Loucy (cell line): Measurements from ENCODE around the gene LRRC63.

Source experiments
- H2AFZ ChIP-seq: fragments of 200-600 bp; sonication (generic); 2 replicates; pipeline ENCODE4 v1.6.0; 2016; ENCODE audit warnings: antibody characterized with exemption, mild to moderate bottlenecking, low read length, moderate library complexity
- H3F3A ChIP-seq: fragments of 200-600 bp; 2 replicates; pipeline ENCODE4 v1.6.0; 2016; ENCODE audit warnings: antibody characterized with exemption, low read depth, mild to moderate bottlenecking
- H3K27me3 ChIP-seq: fragments of 200-600 bp; sonication (generic); 2 replicates; pipeline ENCODE4 v1.6.1; 2014; ENCODE audit warnings: low read length, mild to moderate bottlenecking; ENCODE audit not compliant: insufficient read depth, poor library complexity, severe bottlenecking
- H3K36me3 ChIP-seq: fragments of 200-600 bp; sonication (generic); 2 replicates; pipeline ENCODE4 v1.6.1; 2016; ENCODE audit warnings: low read length; ENCODE audit not compliant: insufficient read depth
- H3K4me1 ChIP-seq: fragments of 200-600 bp; sonication (generic); 2 replicates; pipeline ENCODE4 v1.5.1; 2014; ENCODE audit warnings: low read length, mild to moderate bottlenecking; ENCODE audit not compliant: insufficient read depth, poor library complexity, severe bottlenecking
- H3K4me2 ChIP-seq: fragments of 200-600 bp; sonication (generic); 2 replicates; pipeline ENCODE4 v1.6.0; 2014; ENCODE audit warnings: antibody characterized with exemption, low read length, low read depth, mild to moderate bottlenecking; ENCODE audit not compliant: poor library complexity, severe bottlenecking
- H3K4me3 ChIP-seq: fragments of 200-600 bp; sonication (generic); 2 replicates; pipeline ENCODE4 v1.5.1; 2014; ENCODE audit warnings: low read length, mild to moderate bottlenecking, mixed read lengths; ENCODE audit not compliant: poor library complexity, severe bottlenecking
- H3K79me2 ChIP-seq: fragments of 200-600 bp; sonication (generic); 2 replicates; pipeline ENCODE4 v1.6.1; 2014; ENCODE audit warnings: low read length; ENCODE audit not compliant: insufficient read depth
- H3K9ac ChIP-seq: fragments of 200-600 bp; sonication (generic); 2 replicates; pipeline ENCODE4 v1.6.0; 2014; ENCODE audit warnings: mild to moderate bottlenecking, low read depth, low read length, moderate library complexity; ENCODE audit not compliant: poor library complexity, severe bottlenecking
- H3K9me2 ChIP-seq: fragments of 200-600 bp; sonication (generic); replicated peaks from 2 replicates; pipeline ENCODE4 v1.6.1; 2016; ENCODE audit warnings: low read depth, low read length, mixed read lengths
- H3K9me3 ChIP-seq: fragments of 200-600 bp; sonication (generic); 2 replicates; pipeline ENCODE4 v1.6.1; 2014; ENCODE audit warnings: mild to moderate bottlenecking, antibody characterized with exemption, low read length, low read depth; ENCODE audit not compliant: insufficient read depth
- H4K20me1 ChIP-seq: fragments of 200-600 bp; sonication (generic); 2 replicates; pipeline ENCODE4 v1.6.0; 2014; ENCODE audit warnings: antibody characterized with exemption, low read length, mild to moderate bottlenecking; ENCODE audit not compliant: insufficient read depth, poor library complexity, severe bottlenecking
- CTCF ChIP-seq: fragments of 200-600 bp; sonication (generic); conservative IDR thresholded peaks from 2 replicates; pipeline ENCODE4 v1.5.1; 2014; ENCODE audit warnings: mild to moderate bottlenecking, antibody characterized with exemption, low read length
- EZH2phosphoT487 ChIP-seq: fragments of 200-600 bp; IDR thresholded peaks from 2 replicates; pipeline ENCODE4 v1.6.1; 2018; ENCODE audit warnings: antibody characterized with exemption, mild to moderate bottlenecking, moderate library complexity, borderline replicate concordance

The LRRC63 gene

GRCh38 chr13:46181840-46182490 is 29.8 kb upstream of the LRRC63 start, which contains the start of gene LCP1:
Gene LCP1 (minus strand): TSS chr13:46182177. CDS start chr13:46159662, 22,515 bp downstream.
- no peaks in the 10 kb centered on the region for H3K27me3 ChIP-seq
- H3K79me2 ChIP-seq = peaks cover 67% of the 10 kb centered on the region
- peak within 1 kb of the TSS; percentile 98 for H3K4me2 ChIP-seq
- peaks cover 42% of the 10 kb centered on the region for H4K20me1 ChIP-seq
- no peaks in the 10 kb centered on the region for H3K36me3 ChIP-seq
- H3K4me3 ChIP-seq = peak within 1 kb of the TSS; percentile 86
- peak within 1 kb of the TSS; percentile 93 for H3K9ac ChIP-seq
- no peaks in the 10 kb centered on the region for H3K9me2 ChIP-seq
- peaks cover 51% of the 10 kb centered on the region for H3K4me1 ChIP-seq
- H3K9me3 ChIP-seq = no peaks in the 10 kb centered on the region
- peaks cover 13% of the 10 kb centered on the region; the same call in 1 of the 2 replicates for H3F3A ChIP-seq
- no peak for TF ChIP-seq CTCF
- TF ChIP-seq EZH2phosphoT487 = no peak
- peak within 1 kb of the TSS; percentile 44; the same call in 1 of the 2 replicates for H2AFZ ChIP-seq

- Histone ChIP-seq H3K4me3 (peak overlapping the region; percentile 86), H3K27me3 (no peaks in the 10 kb centered on the region), H3K4me1 (peaks cover 46% of the 10 kb centered on the region), H3K9me2 (no peaks in the 10 kb centered on the region), H3K4me2 (peak overlapping the region; percentile 98), H3K9ac (peak overlapping the region; percentile 93), H3F3A (peaks cover 11% of the 10 kb centered on the region; the same call in 1 of the 2 replicates), H2AFZ (peak overlapping the region; percentile 44; the same call in 1 of the 2 replicates), H3K36me3 (no peaks in the 10 kb centered on the region), H3K9me3 (no peaks in the 10 kb centered on the region), H3K79me2 (peaks cover 61% of the 10 kb centered on the region), H4K20me1 (peaks cover 39% of the 10 kb centered on the region)
- TF ChIP-seq CTCF (no peak), EZH2phosphoT487 (no peak)
These were observed 29.2 kb upstream of the LRRC63 start for GRCh38 chr13:46182491-46182877.

- H3F3A ChIP-seq = peaks cover 11% of the 10 kb centered on the region; the same call in 1 of the 2 replicates
- no peaks in the 10 kb centered on the region for H3K27me3 ChIP-seq
- no peaks in the 10 kb centered on the region for H3K9me2 ChIP-seq
- peaks cover 53% of the 10 kb centered on the region for H3K79me2 ChIP-seq
- H3K4me1 ChIP-seq = peaks cover 38% of the 10 kb centered on the region
- no peak for TF ChIP-seq EZH2phosphoT487
- no peak for TF ChIP-seq CTCF
- peak overlapping the region; percentile 98 for H3K4me2 ChIP-seq
- peak overlapping the region; percentile 86 for H3K4me3 ChIP-seq
- H3K9ac ChIP-seq = peak overlapping the region; percentile 93
- no peaks in the 10 kb centered on the region for H3K9me3 ChIP-seq
- no peaks in the 10 kb centered on the region for H3K36me3 ChIP-seq
- no peak overlapping the region for H2AFZ ChIP-seq
- peaks cover 31% of the 10 kb centered on the region for H4K20me1 ChIP-seq
These were observed 28.4 kb upstream of the LRRC63 start for GRCh38 chr13:46183018-46183946.
